ENCODE data around the gene LDB3.

Gene LDB3

DNA sequence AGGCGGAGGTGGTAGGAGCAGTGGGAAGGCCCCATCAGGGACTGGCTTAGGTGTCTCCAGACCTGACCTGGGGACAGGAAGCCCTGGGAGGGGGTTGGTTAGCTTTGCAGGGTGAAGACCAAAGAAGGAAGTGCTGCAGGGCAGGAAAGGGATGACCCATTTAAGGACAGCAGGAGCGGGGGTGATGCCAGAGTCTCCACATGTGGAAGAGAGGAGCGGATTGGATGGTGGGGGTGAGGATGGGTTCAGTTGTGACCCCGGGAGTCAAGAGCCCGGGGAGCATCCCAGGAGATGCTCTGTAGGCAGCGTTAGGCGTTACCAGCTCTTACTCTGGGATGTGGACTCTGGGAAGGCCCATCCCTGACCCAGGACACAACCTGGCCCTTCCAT lies 3.1 kb upstream of the LDB3 start:
- Mint-ChIP-seq H3K4me3 (no peak overlapping the region), H3K9me3 (no peaks in the 10 kb centered on the region), H3K4me1 (ENCODE audit: low read depth) (no peaks in the 10 kb centered on the region), H3K27me3 (no peaks in the 10 kb centered on the region), H3K27ac (no peak overlapping the region), H3K36me3 (ENCODE audit: low read depth) (no peaks in the 10 kb centered on the region)
- intact Hi-C loops (cut with micrococcal nuclease), result no loop called here

GRCh38 chr10:86665868-86666267 lies 2.4 kb upstream of the LDB3 start:
- intact Hi-C loops (cut with micrococcal nuclease), result no loop called here
- H3K4me1 Mint-ChIP-seq (ENCODE audit: low read depth), result no peaks in the 10 kb centered on the region
- no peak overlapping the region for H3K27ac Mint-ChIP-seq
- H3K9me3 Mint-ChIP-seq, result no peaks in the 10 kb centered on the region
- no peaks in the 10 kb centered on the region for H3K36me3 Mint-ChIP-seq (ENCODE audit: low read depth)
- no peaks in the 10 kb centered on the region for H3K27me3 Mint-ChIP-seq
- no peak overlapping the region for H3K4me3 Mint-ChIP-seq

GRCh38 chr10:86666538-86666937 lies 1.8 kb upstream of the LDB3 start:
- Mint-ChIP-seq H3K27ac (no peak overlapping the region), H3K27me3 (no peaks in the 10 kb centered on the region), H3K4me3 (no peak overlapping the region), H3K4me1 (ENCODE audit: low read depth) (no peaks in the 10 kb centered on the region), H3K36me3 (ENCODE audit: low read depth) (no peaks in the 10 kb centered on the region), H3K9me3 (no peaks in the 10 kb centered on the region)
- intact Hi-C loops (cut with micrococcal nuclease), result no loop called here

- H3K27me3 Mint-ChIP-seq, result no peaks in the 10 kb centered on the region
- no peaks in the 10 kb centered on the region for H3K9me3 Mint-ChIP-seq
- intact Hi-C loops (cut with micrococcal nuclease), result no loop called here
- no peaks in the 10 kb centered on the region for H3K4me1 Mint-ChIP-seq (ENCODE audit: low read depth)
- H3K4me3 Mint-ChIP-seq, result no peak overlapping the region
- H3K36me3 Mint-ChIP-seq (ENCODE audit: low read depth), result no peaks in the 10 kb centered on the region
- H3K27ac Mint-ChIP-seq, result no peak overlapping the region
These were observed 710 bp upstream of the LDB3 start for GRCh38 chr10:86667421-86668181.

DNA sequence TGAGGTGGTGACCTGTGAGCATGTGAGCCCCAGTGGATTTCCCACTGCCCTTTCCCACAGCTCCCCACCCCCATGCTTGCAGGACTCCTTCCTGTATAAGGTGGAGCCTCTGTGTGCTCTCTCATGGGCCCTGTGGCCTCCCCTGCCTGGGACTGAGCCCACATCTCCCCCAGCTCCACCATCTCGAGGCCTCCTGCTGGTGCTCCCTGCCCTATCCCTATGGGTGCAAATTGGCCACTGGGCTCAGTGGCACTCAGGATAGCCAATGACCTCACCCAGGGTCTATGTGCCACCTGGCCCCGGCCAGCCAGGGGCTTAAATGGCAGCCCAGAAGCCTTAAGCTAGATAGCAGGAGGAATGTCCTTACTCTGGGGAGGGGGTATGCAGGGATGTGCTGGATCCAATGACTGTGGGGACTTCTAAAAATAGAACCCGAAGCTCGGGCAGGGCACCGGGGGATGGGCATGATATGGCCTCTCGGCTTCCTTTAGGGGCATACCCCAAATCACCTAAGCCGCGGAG lies 2.0 kb downstream of the LDB3 start:
- intact Hi-C loops (cut with micrococcal nuclease), result no loop called here
- no peaks in the 10 kb centered on the region for H3K36me3 Mint-ChIP-seq (ENCODE audit: low read depth)
- no peaks in the 10 kb centered on the region for H3K4me1 Mint-ChIP-seq (ENCODE audit: low read depth)
- no peak overlapping the region for H3K4me3 Mint-ChIP-seq
- H3K27ac Mint-ChIP-seq, result no peak overlapping the region
- H3K27me3 Mint-ChIP-seq, result peaks cover 2% of the 10 kb centered on the region
- no peaks in the 10 kb centered on the region for H3K9me3 Mint-ChIP-seq

- Mint-ChIP-seq H3K27ac (no peak overlapping the region), H3K4me3 (no peak overlapping the region), H3K27me3 (peaks cover 2% of the 10 kb centered on the region), H3K4me1 (ENCODE audit: low read depth) (no peaks in the 10 kb centered on the region), H3K9me3 (no peaks in the 10 kb centered on the region), H3K36me3 (ENCODE audit: low read depth) (no peaks in the 10 kb centered on the region)
- intact Hi-C loops (cut with micrococcal nuclease), result no loop called here
These were observed 2.6 kb downstream of the LDB3 start for GRCh38 chr10:86670876-86671275.

DNA sequence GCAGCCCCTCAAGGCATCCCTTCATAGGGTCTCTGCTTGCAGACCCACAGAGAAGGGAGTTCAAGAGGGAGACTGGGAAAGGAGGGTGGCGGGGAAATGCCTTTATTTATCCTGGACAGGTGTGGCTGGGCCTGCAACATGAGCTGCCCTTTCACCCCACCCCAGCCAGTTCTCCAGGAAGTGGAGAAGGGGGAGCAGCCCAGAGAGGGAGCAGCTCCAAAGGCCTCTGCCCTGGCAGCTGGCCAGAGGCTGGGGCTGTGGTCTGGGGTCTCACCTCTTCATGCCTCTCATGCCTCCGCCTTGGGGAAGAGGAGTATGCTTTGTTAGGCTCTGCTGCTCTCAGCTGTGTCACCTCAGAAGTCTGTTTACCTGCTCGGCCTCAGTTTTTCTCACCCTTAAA lies 3.1 kb downstream of the LDB3 start:
- Mint-ChIP-seq H3K27me3 (peaks cover 2% of the 10 kb centered on the region), H3K36me3 (ENCODE audit: low read depth) (no peaks in the 10 kb centered on the region), H3K4me1 (ENCODE audit: low read depth) (no peaks in the 10 kb centered on the region), H3K4me3 (no peak overlapping the region), H3K27ac (no peak overlapping the region), H3K9me3 (no peaks in the 10 kb centered on the region)
- intact Hi-C loops (cut with micrococcal nuclease), result no loop called here

DNA sequence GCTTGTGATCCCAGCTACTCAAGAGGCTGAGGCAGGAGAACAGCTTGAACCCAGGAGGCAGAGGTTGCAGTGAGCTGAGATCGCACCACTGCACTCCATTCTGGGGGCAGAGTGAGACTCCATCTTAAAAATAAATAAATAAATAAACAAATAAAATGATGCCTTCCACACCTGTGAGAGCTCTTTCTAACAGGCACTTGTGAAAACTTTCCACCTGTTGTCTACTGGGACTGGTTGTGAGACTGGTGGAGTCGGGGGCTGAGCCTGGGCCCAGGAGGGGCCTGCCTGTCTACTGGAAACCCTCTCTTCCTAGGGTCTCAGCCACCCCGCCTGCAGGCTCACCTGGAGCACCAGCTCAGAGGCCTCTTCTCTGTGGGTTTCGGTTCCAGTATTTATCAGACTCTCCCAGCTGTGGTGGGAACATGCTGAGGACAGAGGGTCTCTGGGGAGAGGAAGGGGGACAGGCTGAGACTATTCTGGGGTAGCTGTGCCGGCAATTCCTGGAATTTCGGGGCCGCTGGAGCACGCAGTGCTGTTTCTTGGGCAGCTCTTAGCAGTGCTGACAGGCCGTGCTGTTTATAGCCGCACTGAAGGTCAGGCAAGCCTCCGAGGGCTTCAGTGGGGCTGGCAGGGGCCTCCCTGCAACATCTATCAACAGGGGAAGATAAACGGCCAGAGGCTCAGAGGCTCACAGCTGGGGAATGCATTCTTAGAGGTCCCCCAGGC lies 3.8 kb downstream of the LDB3 start:
- intact Hi-C loops (cut with micrococcal nuclease), result no loop called here
- H3K4me3 Mint-ChIP-seq, result no peak overlapping the region
- no peaks in the 10 kb centered on the region for H3K4me1 Mint-ChIP-seq (ENCODE audit: low read depth)
- H3K9me3 Mint-ChIP-seq, result no peaks in the 10 kb centered on the region
- H3K27ac Mint-ChIP-seq, result no peak overlapping the region
- H3K27me3 Mint-ChIP-seq, result peaks cover 2% of the 10 kb centered on the region
- H3K36me3 Mint-ChIP-seq (ENCODE audit: low read depth), result no peaks in the 10 kb centered on the region

- H3K36me3 Mint-ChIP-seq (ENCODE audit: low read depth), result no peaks in the 10 kb centered on the region
- no peak overlapping the region for H3K27ac Mint-ChIP-seq
- intact Hi-C loops (cut with micrococcal nuclease), result no loop called here
- H3K4me1 Mint-ChIP-seq (ENCODE audit: low read depth), result no peaks in the 10 kb centered on the region
- no peak overlapping the region for H3K4me3 Mint-ChIP-seq
- H3K9me3 Mint-ChIP-seq, result no peaks in the 10 kb centered on the region
- H3K27me3 Mint-ChIP-seq, result peaks cover 2% of the 10 kb centered on the region
These were observed 5.0 kb downstream of the LDB3 start for GRCh38 chr10:86673216-86673826.

DNA sequence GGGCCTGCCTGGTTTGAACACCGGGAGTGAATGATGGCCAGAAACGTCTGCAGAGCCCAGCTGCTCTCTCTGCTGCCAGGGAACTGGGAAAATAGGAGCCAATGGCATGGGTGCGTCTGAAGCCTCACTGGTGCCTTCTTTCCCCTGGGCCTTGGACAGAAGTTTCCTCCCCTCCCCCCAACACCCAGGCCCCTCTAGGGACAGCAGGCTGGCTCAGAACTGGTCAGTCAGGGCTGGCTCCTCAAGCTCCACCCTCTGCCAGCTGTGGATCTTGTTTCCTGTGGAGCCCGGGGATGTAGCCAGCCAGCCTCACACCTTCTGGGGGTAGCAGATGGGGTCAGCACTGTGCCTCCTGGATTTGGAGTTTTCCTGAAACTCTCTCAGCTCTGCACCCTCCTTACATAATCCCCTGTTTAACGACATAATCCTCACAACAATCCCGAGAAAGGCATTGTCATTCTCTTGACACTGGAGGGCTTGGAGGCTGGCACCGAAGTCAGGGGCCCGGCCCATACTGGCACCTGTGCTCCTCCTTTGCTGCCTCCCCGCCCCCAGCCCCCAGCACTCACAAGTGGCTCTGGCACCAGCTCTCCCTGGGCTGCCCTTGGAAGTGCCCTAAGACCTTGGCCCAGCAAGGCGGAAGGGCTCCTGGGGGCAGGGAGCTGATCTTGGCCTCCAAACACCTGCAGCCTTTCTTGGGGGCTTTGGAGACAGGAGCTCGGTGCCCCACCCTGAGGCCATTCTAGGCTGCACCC lies 5.7 kb downstream of the LDB3 start:
- Mint-ChIP-seq H3K9me3 (no peaks in the 10 kb centered on the region), H3K4me3 (no peak overlapping the region), H3K27me3 (peaks cover 2% of the 10 kb centered on the region), H3K4me1 (ENCODE audit: low read depth) (peaks cover 3% of the 10 kb centered on the region), H3K36me3 (ENCODE audit: low read depth) (no peaks in the 10 kb centered on the region), H3K27ac (no peak overlapping the region)
- intact Hi-C loops (cut with micrococcal nuclease), result no loop called here

DNA sequence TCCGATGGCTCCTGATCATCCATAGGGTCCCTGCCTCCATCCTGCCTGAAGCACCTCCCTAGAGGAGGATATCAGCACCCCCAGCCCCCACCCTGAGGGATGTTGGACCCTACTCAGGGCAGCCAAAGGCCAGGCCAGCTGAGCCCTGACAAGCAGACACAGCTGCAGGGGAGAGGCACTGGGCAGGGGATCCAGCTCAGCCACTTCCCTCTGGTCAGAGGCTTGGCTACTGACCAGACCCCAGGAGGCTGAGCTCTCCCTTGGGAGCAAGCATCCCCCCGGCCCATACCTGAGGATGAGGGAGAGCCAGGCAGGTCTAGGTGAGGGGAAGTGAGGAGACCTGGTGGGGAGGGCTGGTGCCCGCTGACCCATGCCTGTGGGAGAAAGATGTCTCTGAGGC lies 6.6 kb downstream of the LDB3 start:
- H3K9me3 Mint-ChIP-seq, result no peaks in the 10 kb centered on the region
- H3K27ac Mint-ChIP-seq, result no peak overlapping the region
- H3K36me3 Mint-ChIP-seq (ENCODE audit: low read depth), result no peaks in the 10 kb centered on the region
- intact Hi-C loops (cut with micrococcal nuclease), result no loop called here
- H3K4me3 Mint-ChIP-seq, result no peak overlapping the region
- H3K4me1 Mint-ChIP-seq (ENCODE audit: low read depth), result peaks cover 9% of the 10 kb centered on the region
- peaks cover 8% of the 10 kb centered on the region for H3K27me3 Mint-ChIP-seq

DNA sequence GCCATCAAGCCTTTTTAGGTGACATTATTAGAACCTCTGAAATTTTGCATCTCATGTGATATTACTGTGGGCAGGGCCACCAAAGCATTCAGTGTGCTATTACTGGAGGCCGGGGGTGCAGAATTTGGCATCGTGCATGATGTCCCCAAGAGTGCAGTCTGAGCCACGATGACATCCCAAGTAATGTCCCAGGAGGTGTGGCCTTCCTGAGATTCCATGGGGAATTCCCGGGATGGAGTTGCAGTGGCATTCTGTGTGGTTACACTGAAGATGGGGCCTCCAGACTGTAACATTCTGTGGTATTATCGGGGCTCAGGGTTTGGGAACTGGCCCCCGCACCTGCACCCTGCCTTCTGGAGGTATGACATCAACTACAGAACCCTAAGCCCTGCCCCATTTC lies 9.1 kb downstream of the LDB3 start:
- Mint-ChIP-seq H3K27me3 (peaks cover 8% of the 10 kb centered on the region), H3K4me1 (ENCODE audit: low read depth) (peaks cover 9% of the 10 kb centered on the region), H3K36me3 (ENCODE audit: low read depth) (no peaks in the 10 kb centered on the region), H3K27ac (no peak overlapping the region), H3K4me3 (no peak overlapping the region), H3K9me3 (no peaks in the 10 kb centered on the region)
- intact Hi-C loops (cut with micrococcal nuclease), result no loop called here

DNA sequence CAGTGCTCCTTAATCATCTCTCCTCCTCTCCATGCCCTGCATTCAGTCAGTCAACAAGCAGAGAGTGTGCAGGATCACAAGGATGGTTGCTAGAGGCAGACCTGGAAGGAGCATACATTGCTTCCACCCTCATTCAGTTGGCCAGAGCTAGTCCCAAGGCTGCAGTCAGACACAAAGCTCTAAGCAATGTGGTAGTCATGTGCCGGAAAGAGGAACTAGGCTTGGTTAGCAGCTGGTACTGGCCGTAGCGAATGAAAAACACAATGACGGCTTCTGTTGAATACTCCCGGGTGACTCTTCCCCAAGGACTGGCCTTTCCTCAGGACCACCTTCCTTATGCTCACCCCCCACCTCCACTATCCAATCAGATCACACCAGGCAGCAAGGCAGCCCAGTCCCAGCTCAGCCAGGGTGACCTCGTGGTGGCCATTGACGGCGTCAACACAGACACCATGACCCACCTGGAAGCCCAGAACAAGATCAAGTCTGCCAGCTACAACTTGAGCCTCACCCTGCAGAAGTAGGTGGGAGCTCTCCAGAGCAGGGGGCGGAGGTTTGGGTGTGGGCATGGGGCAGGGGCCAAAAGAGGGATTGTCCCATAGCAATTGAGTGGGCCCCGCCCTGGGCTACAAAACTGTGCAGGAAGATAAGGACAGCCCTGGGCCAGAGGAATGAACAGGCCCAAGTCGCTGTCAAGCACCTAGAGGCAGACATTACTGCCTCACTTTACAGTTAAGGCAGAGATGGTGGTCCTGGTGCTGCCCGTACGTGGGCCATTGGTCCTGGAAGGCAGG lies 10.9 kb downstream of the LDB3 start:
- H3K4me1 Mint-ChIP-seq (ENCODE audit: low read depth), result peaks cover 9% of the 10 kb centered on the region
- H3K27me3 Mint-ChIP-seq, result peaks cover 9% of the 10 kb centered on the region
- no peak overlapping the region for H3K4me3 Mint-ChIP-seq
- intact Hi-C loops (cut with micrococcal nuclease), result no loop called here
- no peaks in the 10 kb centered on the region for H3K36me3 Mint-ChIP-seq (ENCODE audit: low read depth)
- H3K9me3 Mint-ChIP-seq, result no peaks in the 10 kb centered on the region
- H3K27ac Mint-ChIP-seq, result no peak overlapping the region
